Activated CD8-positive, alpha-beta memory T cell treated with anti-CD3 and anti-CD28 coated beads for 4 hours (primary cell): ENCODE measurements around the gene GRIA4.
"Not testable (repeated sequence)": the region's sequence is repeated elsewhere in the genome, so short reads cannot be mapped to it uniquely, and the experiment has no call there.

Experiments
- DNase-seq, 2 donors: peaks; one replicate each; pipeline ENCODE4 v3.0.0-alpha.2; 2020; ENCODE audit warnings: low read depth in 2 of 2

GRIA4 gene

GRCh38 chr11:105719073-105719822, 109.4 kb downstream of the GRIA4 start:
- DNase-seq: no peak

- DNase-seq: no peak
Observed at GRCh38 chr11:105720096-105720495, 110.2 kb downstream of the GRIA4 start.

DNA sequence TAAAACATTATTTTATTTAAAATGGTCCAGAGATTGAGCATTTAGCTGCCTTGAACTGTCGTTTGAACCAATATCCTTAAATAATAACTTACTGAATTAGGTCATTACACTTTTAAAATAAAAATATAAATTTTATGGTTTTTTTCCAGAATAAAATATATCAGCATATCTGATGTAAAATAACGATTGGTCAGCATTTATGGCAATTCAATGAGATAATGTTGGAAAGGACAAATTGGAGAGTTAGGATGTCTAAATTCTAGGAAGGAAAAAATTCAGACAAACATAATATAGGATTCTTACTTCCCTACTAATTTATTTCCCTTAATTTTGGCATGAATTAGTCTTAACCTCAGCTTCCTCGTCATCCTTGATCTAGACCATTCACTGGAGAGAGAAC, 113.4 kb downstream of the GRIA4 start:
- DNase-seq: no peak

DNA sequence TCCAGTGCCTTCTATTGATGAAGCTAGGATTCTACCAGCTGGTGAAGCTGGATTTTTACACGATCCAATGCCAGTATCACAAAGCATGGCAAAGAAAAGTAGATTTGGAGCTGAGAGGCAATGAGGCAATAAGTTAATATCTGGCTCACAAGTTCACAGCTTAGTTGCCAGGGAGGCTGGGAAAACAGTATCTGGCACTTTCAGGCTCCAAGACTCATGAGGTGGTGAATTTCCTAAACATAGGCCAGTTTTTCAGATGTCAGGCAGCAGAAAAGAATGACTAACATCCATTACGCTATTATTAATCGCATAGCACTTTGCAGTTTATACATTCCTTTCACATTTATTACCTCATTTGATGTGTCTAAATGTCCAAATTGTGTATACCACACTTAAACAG, 122.7 kb downstream of the GRIA4 start:
- no peak for DNase-seq

GRCh38 chr11:105734426-105734825, 124.6 kb downstream of the GRIA4 start:
- DNase-seq: no peak

- no peak for DNase-seq
Observed at GRCh38 chr11:105738251-105738650, 128.4 kb downstream of the GRIA4 start.

DNA sequence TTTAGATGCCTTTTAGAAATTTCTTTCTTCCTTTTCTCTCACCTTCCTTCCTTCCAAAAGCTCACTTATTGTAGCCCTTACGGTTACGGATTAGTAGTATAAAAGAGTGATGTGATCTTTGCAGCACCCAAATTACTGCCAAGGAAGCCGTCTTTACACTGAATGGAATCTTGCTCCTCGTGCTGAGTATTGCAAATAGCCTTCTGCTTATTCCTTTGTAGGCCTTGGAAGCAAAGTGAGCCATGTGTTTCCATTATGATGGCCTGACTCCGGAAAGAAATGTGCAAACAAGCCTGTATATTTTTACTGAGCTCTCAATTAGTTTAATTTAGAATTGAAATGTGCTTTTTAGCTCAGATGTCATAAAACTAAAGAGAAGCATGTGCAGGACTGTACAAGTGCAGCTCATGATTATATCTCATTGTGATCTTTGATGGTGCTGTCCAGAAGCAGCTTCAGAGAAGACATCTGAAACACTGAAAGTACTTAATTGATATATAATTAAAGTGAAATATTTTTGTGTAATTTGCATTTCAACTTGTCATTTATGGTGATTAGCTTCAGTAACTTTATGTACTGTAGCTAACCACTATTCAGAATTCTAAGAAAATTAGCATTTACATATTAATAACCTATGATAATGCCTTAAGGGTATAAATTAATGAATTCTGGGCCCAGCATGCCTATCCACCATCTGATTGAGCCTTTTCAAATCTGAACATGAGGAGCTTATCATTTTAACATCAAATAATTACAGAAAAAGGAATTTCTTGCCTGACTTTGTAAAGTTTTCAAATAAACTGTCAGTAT, 129.3 kb downstream of the GRIA4 start:
- DNase-seq: no peak

- no peak for DNase-seq
Observed at GRCh38 chr11:105740164-105740903, 130.5 kb downstream of the GRIA4 start.

DNA sequence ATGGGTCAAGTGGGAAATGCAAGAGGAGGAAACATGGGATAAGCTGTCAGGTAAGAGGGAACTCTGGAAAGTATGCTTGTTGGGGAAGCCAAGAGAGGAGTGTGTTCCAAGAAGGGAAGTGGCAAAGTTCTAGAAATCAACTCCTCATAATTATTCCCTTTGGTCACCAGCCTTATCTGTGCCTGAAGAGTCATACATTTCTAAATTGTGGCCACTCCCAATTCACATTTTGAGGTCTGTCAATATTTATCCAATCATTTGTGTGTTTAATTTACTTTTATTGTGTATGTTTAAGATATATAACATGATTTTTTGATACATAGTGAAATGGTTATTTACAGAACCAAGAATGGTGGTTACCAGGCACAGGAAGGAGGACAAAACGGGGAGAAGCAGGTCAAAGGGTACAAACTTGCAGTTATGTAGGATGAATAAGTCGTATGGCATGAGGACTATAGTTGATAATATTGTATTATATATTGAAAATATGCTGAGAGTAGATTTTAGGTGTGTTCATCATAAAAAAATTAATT, 131.7 kb downstream of the GRIA4 start:
- DNase-seq: no peak

DNA sequence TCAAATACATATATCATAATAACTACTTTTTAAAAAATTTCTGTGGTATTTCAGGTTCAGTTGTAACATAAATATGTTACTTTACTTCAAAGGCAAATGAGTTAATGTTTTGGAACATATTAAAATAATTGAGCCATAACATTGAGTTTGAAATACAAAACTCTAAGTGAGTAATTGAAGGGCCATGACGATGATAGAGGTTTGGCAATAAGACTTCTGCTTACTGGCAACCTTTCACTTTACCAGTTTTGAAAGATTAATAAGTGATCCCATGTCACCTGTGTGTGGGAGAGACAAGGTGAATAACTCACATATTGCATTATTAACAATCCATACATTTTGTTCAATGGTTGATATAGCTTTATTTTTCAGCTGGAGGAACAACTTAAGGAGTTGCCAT, 144.4 kb downstream of the GRIA4 start:
- DNase-seq: no peak

- DNase-seq: no peak
Observed at GRCh38 chr11:105754716-105755115, 144.8 kb downstream of the GRIA4 start.

DNA sequence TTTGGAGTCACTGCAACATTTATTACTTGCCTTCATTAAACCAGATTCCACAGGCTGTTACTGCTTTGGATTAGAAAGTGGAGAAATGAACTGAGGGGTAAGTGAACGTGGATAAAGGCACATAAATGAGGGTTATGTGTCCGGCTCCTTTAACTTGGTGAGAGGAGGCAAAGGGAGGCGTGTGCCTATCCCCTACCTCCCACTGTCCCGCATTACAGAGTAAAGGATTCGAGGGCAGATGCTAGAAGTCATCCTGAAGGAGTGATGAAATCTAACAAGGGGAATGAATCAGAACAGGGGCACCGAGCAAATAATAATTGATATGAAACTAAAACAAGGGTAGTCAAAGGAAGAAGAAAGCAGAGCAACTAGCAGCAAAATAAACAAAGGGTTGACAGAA, 147.2 kb downstream of the GRIA4 start:
- no peak for DNase-seq

GRCh38 chr11:105763594-105763993, 153.7 kb downstream of the GRIA4 start:
- no peak for DNase-seq

DNA sequence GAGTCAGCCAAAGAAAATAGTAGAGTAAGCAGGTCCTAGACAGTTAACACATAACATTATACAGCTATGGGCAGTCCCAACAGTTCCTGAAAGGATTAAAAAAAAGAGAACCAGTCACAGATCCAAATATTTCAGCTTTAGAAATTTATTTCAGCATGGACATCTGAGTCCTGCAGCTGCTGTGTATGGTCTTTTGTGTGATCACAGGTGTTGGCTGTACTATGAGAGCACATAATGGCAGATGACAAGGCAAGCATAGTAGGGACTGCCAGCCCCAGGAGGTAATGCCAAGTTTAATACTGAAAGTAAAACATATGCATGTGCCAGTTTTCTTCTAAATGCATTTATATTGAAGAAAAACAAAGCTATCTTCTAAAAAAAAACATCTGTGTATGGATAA, 158.1 kb downstream of the GRIA4 start:
- no peak for DNase-seq

- no peak for DNase-seq
Observed at GRCh38 chr11:105769627-105770026, 159.8 kb downstream of the GRIA4 start.

- DNase-seq: not testable (repeated sequence)
Observed at GRCh38 chr11:105773452-105773851, 163.6 kb downstream of the GRIA4 start.

DNA sequence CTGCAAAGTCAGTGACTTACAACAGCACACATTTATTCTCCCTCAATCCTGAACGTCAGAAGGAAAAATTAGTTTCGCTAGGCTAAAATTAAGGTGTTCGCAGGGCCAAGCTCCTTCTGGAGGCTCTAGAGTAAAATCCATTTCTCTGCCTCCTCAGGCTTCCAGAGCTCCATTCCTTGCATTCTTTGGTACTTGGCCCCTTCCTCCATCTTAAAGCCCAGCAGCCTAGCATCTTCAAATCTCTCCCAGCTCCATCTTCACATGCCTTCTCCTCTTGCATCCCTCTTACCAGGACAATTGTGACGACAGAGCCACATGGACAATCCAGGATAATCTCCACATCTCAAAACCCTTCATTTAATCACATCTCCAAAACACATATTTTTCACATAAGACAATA, 165.0 kb downstream of the GRIA4 start:
- DNase-seq: no peak

DNA sequence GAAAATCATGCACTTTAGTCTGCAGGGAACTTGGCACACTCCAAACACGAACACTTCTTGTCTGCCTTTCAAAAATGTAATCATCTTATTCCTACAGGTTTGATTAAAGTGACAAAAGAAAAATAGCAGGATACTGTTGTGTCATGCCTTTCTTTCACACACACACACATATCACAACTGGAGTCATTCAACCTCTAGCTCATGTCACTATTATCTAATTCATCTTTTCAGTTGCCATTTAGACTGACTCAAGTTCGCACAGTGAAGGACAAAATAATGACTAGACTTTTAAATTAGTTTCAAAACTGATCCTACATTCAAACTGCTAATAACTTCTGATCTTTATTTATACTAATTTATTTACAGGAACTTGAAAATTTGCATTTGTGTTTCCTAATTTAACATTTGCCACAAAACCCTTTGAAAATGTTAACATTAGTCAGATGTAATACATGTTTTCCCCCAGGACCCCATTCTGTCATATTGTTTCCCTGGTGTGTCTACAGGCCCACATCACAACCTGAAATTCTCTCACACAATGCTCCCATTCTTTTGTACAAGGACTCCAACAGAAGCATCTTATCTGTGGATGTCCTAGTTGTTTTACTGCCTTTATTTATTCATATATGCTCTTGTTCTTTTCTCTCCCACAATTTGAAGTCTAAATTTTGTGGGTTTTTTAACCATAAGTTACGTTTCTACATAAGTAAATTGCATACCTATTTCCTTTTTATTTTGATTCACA, 171.1 kb downstream of the GRIA4 start:
- no peak for DNase-seq

DNA sequence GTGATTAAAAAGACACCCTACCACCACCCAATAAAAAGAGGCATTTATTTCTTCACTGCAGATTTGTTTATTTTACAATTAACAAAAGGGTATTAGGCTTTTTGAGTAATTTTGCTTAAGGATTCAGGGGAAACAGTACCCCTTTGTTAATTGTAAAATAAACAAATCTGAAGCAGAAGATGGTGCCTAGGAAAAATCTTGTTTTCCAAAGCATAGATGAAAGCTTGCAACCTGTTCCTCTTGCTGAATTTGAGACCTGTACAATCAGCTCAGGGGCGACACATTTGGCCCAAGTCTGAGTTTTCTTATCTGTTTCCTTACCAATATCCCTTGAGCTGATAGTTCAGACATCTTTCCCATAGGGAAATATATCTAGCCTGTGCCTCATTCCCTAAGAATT, 171.9 kb downstream of the GRIA4 start:
- no peak for DNase-seq

DNA sequence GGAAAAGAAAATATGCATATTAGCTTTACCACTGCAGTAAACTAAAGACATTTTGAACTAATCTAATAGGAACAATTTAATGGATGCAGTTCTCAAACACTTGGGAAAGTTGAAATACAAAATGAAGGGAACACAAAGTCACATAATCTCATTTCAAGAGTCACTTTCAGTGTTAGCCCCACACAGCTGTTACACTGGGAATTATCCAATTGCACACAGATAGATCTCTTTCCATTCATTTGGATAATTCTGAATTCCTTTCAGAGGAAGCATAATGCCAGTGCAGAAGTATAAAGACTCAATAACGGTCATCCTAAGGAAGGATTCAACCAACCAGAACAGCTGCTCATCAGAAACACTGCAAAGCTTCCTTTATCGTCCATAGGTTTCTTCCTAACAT, 173.3 kb downstream of the GRIA4 start:
- no peak for DNase-seq

GRCh38 chr11:105785850-105786249, 176.0 kb downstream of the GRIA4 start:
- not testable (repeated sequence) for DNase-seq

DNA sequence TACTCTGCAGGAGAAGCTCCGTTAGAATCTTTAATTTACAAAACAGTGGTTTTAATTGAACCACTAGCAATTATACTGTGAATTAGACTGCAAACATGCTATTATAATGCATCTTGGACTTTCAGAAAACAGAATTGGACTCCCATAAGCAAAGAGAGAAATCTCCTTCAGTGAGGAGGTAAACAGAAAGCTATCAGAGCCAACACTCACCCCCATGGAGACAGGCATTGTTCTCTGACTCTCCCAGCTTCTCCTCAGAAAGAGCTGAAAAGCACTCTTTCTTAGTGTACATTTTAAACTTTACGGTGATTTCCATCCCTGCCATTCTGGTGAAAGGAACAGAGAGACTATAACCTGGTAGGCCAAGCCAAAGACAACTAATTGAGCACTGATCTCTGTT, 176.9 kb downstream of the GRIA4 start:
- DNase-seq: no peak
